GM23338 (cell line): ENCODE measurements around the gene KRT7. TPM values are rescaled to one million over a fixed set of nuclear protein-coding genes. Genes with fewer than 3 reads are reported as not detected.

Source experiments
- ATAC-seq: fragments of 200-7000 bp; cut with Tn5 transposase; 3 replicates; pipeline ENCODE4 v1.9.1; 2020
- DNase-seq: peaks from one replicate; pipeline ENCODE4 v3.0.0-alpha.2; 2015; ENCODE audit warnings: low spot score
- H2AFZ ChIP-seq: fragments of 200-600 bp; sonication (generic); 2 replicates; pipeline ENCODE4 v1.8.0; 2016; ENCODE audit warnings: antibody characterized with exemption, mild to moderate bottlenecking, moderate library complexity
- H3F3A ChIP-seq: fragments of 200-600 bp; sonication (generic); replicated peaks from 2 replicates; pipeline ENCODE4 v1.8.0; 2017; ENCODE audit warnings: antibody characterized with exemption, mixed run types, low read depth
- H3K27ac ChIP-seq: fragments of 200-600 bp; sonication (generic); 2 replicates; pipeline ENCODE4 v1.6.1; 2016; ENCODE audit warnings: low read depth
- H3K27me3 ChIP-seq: fragments of 200-600 bp; sonication (generic); 2 replicates; pipeline ENCODE4 v1.8.0; 2016; ENCODE audit warnings: mild to moderate bottlenecking, mixed run types, moderate library complexity; ENCODE audit not compliant: insufficient read depth
- H3K36me3 ChIP-seq: fragments of 200-600 bp; sonication (generic); 2 replicates; pipeline ENCODE4 v1.8.0; 2016; ENCODE audit warnings: mild to moderate bottlenecking; ENCODE audit not compliant: insufficient read depth
- H3K4me1 ChIP-seq: fragments of 200-600 bp; sonication (generic); 2 replicates; pipeline ENCODE4 v1.8.0; 2016; ENCODE audit warnings: mild to moderate bottlenecking, moderate library complexity; ENCODE audit not compliant: insufficient read depth
- H3K4me2 ChIP-seq: fragments of 200-600 bp; sonication (generic); 2 replicates; pipeline ENCODE4 v1.7.1; 2017; ENCODE audit warnings: mixed run types
- H3K4me3 ChIP-seq: fragments of 200-600 bp; sonication (generic); 2 replicates; pipeline ENCODE4 v1.6.1; 2016; ENCODE audit warnings: mixed run types
- H3K79me2 ChIP-seq: fragments of 200-600 bp; sonication (generic); replicated peaks from 2 replicates; pipeline ENCODE4 v1.8.0; 2017; ENCODE audit warnings: mild to moderate bottlenecking; ENCODE audit not compliant: insufficient read depth
- H3K9me2 ChIP-seq: fragments of 200-600 bp; sonication (generic); 2 replicates; pipeline ENCODE4 v1.8.0; 2017; ENCODE audit not compliant: insufficient read depth
- H4K20me1 ChIP-seq: fragments of 200-600 bp; sonication (generic); replicated peaks from 2 replicates; pipeline ENCODE4 v1.8.0; 2017; ENCODE audit warnings: mild to moderate bottlenecking; ENCODE audit not compliant: insufficient read depth
- H3K27ac Mint-ChIP-seq: 2 replicates; pipeline ENCODE4 v1.8.0; 2020; ENCODE audit warnings: inconsistent platforms, mild to moderate bottlenecking, moderate library complexity, mixed read lengths
- H3K27me3 Mint-ChIP-seq: 3 replicates; pipeline ENCODE4 v1.8.0; 2022; ENCODE audit warnings: low read depth, mild to moderate bottlenecking, moderate library complexity, mixed read lengths, inconsistent platforms; ENCODE audit not compliant: insufficient read depth, poor library complexity
- H3K36me3 Mint-ChIP-seq: 3 replicates; pipeline ENCODE4 v1.8.0; 2021; ENCODE audit warnings: low read depth, mild to moderate bottlenecking, inconsistent platforms, moderate library complexity, mixed read lengths
- H3K4me1 Mint-ChIP-seq: 3 replicates; pipeline ENCODE4 v1.8.0; 2020; ENCODE audit warnings: mild to moderate bottlenecking, inconsistent platforms, mixed read lengths
- H3K4me3 Mint-ChIP-seq: 3 replicates; pipeline ENCODE4 v1.8.0; 2021; ENCODE audit warnings: moderate library complexity, mild to moderate bottlenecking, inconsistent platforms, mixed read lengths
- H3K9me3 Mint-ChIP-seq: 3 replicates; pipeline ENCODE4 v1.8.0; 2020; ENCODE audit warnings: moderate library complexity, mild to moderate bottlenecking, inconsistent platforms, mixed read lengths
- CREB1 ChIP-seq: fragments of 250-450 bp; sonication (Bioruptor Pico); IDR thresholded peaks from 2 replicates; pipeline ENCODE4 v1.5.0; 2020; ENCODE audit warnings: low read depth, mild to moderate bottlenecking, moderate library complexity
- EZH2 ChIP-seq: fragments of 200-600 bp; sonication (generic); IDR thresholded peaks from one replicate; pipeline ENCODE4 v1.8.0; 2017; ENCODE audit warnings: antibody characterized with exemption, mild to moderate bottlenecking, low read depth; ENCODE audit not compliant: unreplicated experiment
- EZH2phosphoT487 ChIP-seq: fragments of 200-600 bp; sonication (generic); IDR thresholded peaks from one replicate; pipeline ENCODE4 v1.8.1; 2018; ENCODE audit warnings: antibody characterized with exemption; ENCODE audit not compliant: unreplicated experiment
- ZNF331 ChIP-seq: fragments of 250-450 bp; sonication (Bioruptor Pico); IDR thresholded peaks from 2 replicates; pipeline ENCODE4 v1.5.0; 2020; ENCODE audit warnings: low read depth, mild to moderate bottlenecking, moderate library complexity
- polyA plus RNA-seq: library from polyadenylated mRNA; unstranded; fragments of >200 nt; fragmentation: Nextera tagmentation; extraction: Ambion mirVana; gene quantifications from 2 replicates; pipeline ENCODE4 v1.2.1, GENCODE V29; 2016
- total RNA-seq: library from RNA; depleted of rRNA; stranded (reverse); fragments of >200 nt; shearing (Covaris generic); gene quantifications from 2 replicates; pipeline ENCODE4 v1.2.3, GENCODE V29; 2014
- TF ChIP-seq, protein P1 (sequence below), 2 experiments: fragments of 200-600 bp in 1 of 2; sonication (generic) in 1 of 2; conservative IDR thresholded peaks; 2 replicates each; pipeline versions ENCODE4 v1.5.1 to v1.6.1; 2016 to 2017; ENCODE audit warnings: antibody characterized with exemption in 2 of 2, low read depth in 2 of 2, mild to moderate bottlenecking in 2 of 2, moderate library complexity in 1 of 2

The KRT7 gene
- total and polyA plus RNA-seq, 2 experiments from 2014 or later: 6.5 to 9.4 TPM

- DNase-seq: no peak
- no peak for TF ChIP-seq EZH2phosphoT487
- TF ChIP-seq EZH2: no peak
- no peak for TF ChIP-seq CREB1 (CRISPR knock-in tag)
- TF ChIP-seq, protein P1, sequence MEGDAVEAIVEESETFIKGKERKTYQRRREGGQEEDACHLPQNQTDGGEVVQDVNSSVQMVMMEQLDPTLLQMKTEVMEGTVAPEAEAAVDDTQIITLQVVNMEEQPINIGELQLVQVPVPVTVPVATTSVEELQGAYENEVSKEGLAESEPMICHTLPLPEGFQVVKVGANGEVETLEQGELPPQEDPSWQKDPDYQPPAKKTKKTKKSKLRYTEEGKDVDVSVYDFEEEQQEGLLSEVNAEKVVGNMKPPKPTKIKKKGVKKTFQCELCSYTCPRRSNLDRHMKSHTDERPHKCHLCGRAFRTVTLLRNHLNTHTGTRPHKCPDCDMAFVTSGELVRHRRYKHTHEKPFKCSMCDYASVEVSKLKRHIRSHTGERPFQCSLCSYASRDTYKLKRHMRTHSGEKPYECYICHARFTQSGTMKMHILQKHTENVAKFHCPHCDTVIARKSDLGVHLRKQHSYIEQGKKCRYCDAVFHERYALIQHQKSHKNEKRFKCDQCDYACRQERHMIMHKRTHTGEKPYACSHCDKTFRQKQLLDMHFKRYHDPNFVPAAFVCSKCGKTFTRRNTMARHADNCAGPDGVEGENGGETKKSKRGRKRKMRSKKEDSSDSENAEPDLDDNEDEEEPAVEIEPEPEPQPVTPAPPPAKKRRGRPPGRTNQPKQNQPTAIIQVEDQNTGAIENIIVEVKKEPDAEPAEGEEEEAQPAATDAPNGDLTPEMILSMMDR (conservative IDR thresholded peaks at IDR 0.05; ENCODE audit: low read depth in 2 of 2): no peak
- TF ChIP-seq ZNF331: no peak
- no peak overlapping the region for H3K4me3 ChIP-seq
- H3K27ac ChIP-seq: no peak overlapping the region
- no peaks in the 10 kb centered on the region for H3K9me2 ChIP-seq
- H3F3A ChIP-seq: no peaks in the 10 kb centered on the region
- Mint-ChIP-seq H3K27ac (no peak overlapping the region), H3K4me1 (peaks cover 2% of the 10 kb centered on the region; the same call in 2 of the 3 replicates), H3K27me3 (peaks cover 11% of the 10 kb centered on the region), H3K4me3 (no peak overlapping the region), H3K36me3 (no peaks in the 10 kb centered on the region), H3K9me3 (no peaks in the 10 kb centered on the region; the same call in 2 of the 3 replicates)
- ATAC-seq: no peak
- no peak overlapping the region for H2AFZ ChIP-seq
- H3K79me2 ChIP-seq: no peaks in the 10 kb centered on the region
- H3K4me1 ChIP-seq: no peaks in the 10 kb centered on the region
- H4K20me1 ChIP-seq: no peaks in the 10 kb centered on the region
- H3K27me3 ChIP-seq: no peaks in the 10 kb centered on the region
- no peaks in the 10 kb centered on the region for H3K36me3 ChIP-seq
- H3K4me2 ChIP-seq: no peak overlapping the region
Measured at GRCh38 chr12:52211716-52212585, 21.1 kb upstream of the KRT7 start.

DNA sequence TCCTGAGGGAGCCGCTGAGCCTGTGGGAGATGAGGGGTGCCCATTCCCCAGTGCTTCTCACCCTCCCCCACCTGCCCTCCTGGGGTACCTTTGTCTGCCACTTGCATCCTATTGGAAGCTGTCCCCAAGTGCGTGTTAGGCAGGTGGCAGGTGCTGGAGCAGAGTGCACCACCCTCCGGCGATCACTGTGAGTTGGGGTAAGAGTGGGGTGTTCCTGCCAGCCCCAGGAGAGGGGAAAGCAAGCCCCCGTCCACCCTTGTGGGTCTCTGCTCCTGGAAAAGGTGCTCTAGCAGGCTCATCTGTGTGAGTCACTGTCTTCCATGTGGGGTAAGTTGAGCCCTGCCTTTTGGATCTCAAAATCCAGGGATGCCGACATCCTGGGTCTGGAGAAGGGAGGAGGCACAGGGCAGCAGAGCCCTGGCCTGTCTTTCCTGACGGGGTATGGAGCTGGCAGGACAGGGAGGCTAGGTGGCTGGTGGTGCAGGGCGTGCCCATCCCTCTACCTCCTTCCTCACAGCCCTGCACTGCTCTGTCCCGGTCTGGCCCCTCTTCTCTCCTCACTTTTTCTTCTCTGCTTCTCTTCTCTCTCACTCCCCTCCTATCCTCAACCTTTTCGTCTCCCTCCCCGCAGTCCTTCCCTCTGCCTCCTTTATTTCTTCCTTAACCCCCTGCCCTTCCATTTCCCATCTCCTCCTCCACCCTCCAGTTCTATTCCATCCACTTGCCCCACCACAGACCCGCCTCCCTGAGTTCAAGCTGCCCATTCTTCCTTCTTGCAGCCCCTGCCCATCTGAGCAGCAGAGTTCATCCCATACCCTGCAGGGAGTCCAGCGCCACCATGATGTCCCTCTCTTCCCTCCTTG, 20.1 kb upstream of the KRT7 start:
- Mint-ChIP-seq H3K4me3 (no peak overlapping the region), H3K4me1 (peaks cover 9% of the 10 kb centered on the region; the same call in 2 of the 3 replicates), H3K9me3 (no peaks in the 10 kb centered on the region; the same call in 2 of the 3 replicates), H3K36me3 (no peaks in the 10 kb centered on the region), H3K27ac (no peak overlapping the region), H3K27me3 (peaks cover 11% of the 10 kb centered on the region)
- Histone ChIP-seq H3K4me2 (no peak overlapping the region), H3K36me3 (no peaks in the 10 kb centered on the region), H3K4me3 (no peak overlapping the region), H3K4me1 (no peaks in the 10 kb centered on the region), H3F3A (no peaks in the 10 kb centered on the region), H3K27me3 (no peaks in the 10 kb centered on the region), H3K9me2 (no peaks in the 10 kb centered on the region), H4K20me1 (no peaks in the 10 kb centered on the region), H2AFZ (no peak overlapping the region), H3K27ac (no peak overlapping the region), H3K79me2 (no peaks in the 10 kb centered on the region)
- no peak for TF ChIP-seq CREB1 (CRISPR knock-in tag)
- no peak for DNase-seq
- no peak for ATAC-seq
